HG02884 (cell line): ENCODE measurements around the gene DNAL1.

ENCODE experiments used
- ATAC-seq: cut with Tn5 transposase; IDR thresholded peaks from one replicate; pipeline ENCODE4 v1.9.1; 2021; ENCODE audit warnings: mild to moderate bottlenecking, moderate library complexity; ENCODE audit not compliant: unreplicated experiment

Gene DNAL1

GRCh38 chr14:73722581-73722980 is 77.8 kb downstream of the DNAL1 start:
- ATAC-seq, result no peak

- ATAC-seq, result no peak
Observed at GRCh38 chr14:73723406-73723796, 78.6 kb downstream of the DNAL1 start.

GRCh38 chr14:73723797-73724661 is 79.2 kb downstream of the DNAL1 start:
- no peak for ATAC-seq

GRCh38 chr14:73724696-73725095 is 79.9 kb downstream of the DNAL1 start:
- no peak for ATAC-seq

- ATAC-seq, result no peak
Observed at GRCh38 chr14:73725116-73726024, 80.6 kb downstream of the DNAL1 start.

GRCh38 chr14:73726025-73726961 is 81.5 kb downstream of the DNAL1 start:
- no peak for ATAC-seq

GRCh38 chr14:73727166-73727565 is 82.4 kb downstream of the DNAL1 start:
- ATAC-seq, result no peak

GRCh38 chr14:73728717-73729330 is 84.0 kb downstream of the DNAL1 start:
- no peak for ATAC-seq

GRCh38 chr14:73729556-73730265 is 84.9 kb downstream of the DNAL1 start:
- no peak for ATAC-seq

GRCh38 chr14:73731111-73731510 is 86.3 kb downstream of the DNAL1 start:
- ATAC-seq, result no peak

GRCh38 chr14:73732006-73732405 is 87.2 kb downstream of the DNAL1 start:
- no peak for ATAC-seq

- no peak for ATAC-seq
Observed at GRCh38 chr14:73736842-73737241, 92.1 kb downstream of the DNAL1 start.

GRCh38 chr14:73738518-73739173 is 93.9 kb downstream of the DNAL1 start:
- no peak for ATAC-seq

- ATAC-seq, result no peak
Observed at GRCh38 chr14:73739174-73739898, 94.5 kb downstream of the DNAL1 start.

GRCh38 chr14:73739899-73740617 is 95.3 kb downstream of the DNAL1 start:
- no peak for ATAC-seq

GRCh38 chr14:73740618-73741326 is 96.0 kb downstream of the DNAL1 start:
- no peak for ATAC-seq

GRCh38 chr14:73741386-73741875 is 96.6 kb downstream of the DNAL1 start:
- no peak for ATAC-seq
